Measurements from ENCODE around the gene ZFAND3. TPM values are rescaled to one million over a fixed set of nuclear protein-coding genes. Genes with fewer than 3 reads are reported as not detected.

The ZFAND3 gene
- total and polyA plus RNA-seq, 2 experiments from 2014 or later: 16.9 to 28.2 TPM

GRCh38 chr6:37946057-37946456 is 126.5 kb downstream of the ZFAND3 start:
- Histone ChIP-seq H2AFZ (no peak overlapping the region), H4K20me1 (replicated peaks; ENCODE audit: insufficient read depth) (peaks cover 23% of the 10 kb centered on the region), H3K4me2 (no peak overlapping the region; the same call in 1 of the 2 replicates), H3K36me3 (ENCODE audit: insufficient read depth) (no peaks in the 10 kb centered on the region), H3K9me2 (ENCODE audit: insufficient read depth) (no peaks in the 10 kb centered on the region), H3K27me3 (ENCODE audit: insufficient read depth) (no peaks in the 10 kb centered on the region), H3K4me1 (ENCODE audit: insufficient read depth) (peaks cover 9% of the 10 kb centered on the region; the same call in 1 of the 2 replicates), H3F3A (replicated peaks; ENCODE audit: low read depth) (no peaks in the 10 kb centered on the region), H3K27ac (ENCODE audit: low read depth) (no peak overlapping the region), H3K4me3 (no peak overlapping the region), H3K79me2 (replicated peaks; ENCODE audit: insufficient read depth) (peaks cover 92% of the 10 kb centered on the region)
- no peaks in the 10 kb centered on the region; the same call in 2 of the 3 replicates for H3K9me3 Mint-ChIP-seq
- no peaks in the 10 kb centered on the region; the same call in 2 of the 3 replicates for H3K36me3 Mint-ChIP-seq (ENCODE audit: low read depth)
- H3K4me1 Mint-ChIP-seq: peaks cover 4% of the 10 kb centered on the region; the same call in 2 of the 3 replicates
- TF ChIP-seq EZH2 (IDR thresholded peaks at IDR 0.05; ENCODE audit: low read depth, unreplicated experiment) (no peak), JUNB (IDR thresholded peaks at IDR 0.05; ENCODE audit: unreplicated experiment) (no peak), POLR2AphosphoS5 (IDR thresholded peaks at IDR 0.05; ENCODE audit: low read depth) (no peak), CTCF (conservative IDR thresholded peaks at IDR 0.05; ENCODE audit: low read depth in 2 of 2) (no peak)
- TF ChIP-seq, protein P1, sequence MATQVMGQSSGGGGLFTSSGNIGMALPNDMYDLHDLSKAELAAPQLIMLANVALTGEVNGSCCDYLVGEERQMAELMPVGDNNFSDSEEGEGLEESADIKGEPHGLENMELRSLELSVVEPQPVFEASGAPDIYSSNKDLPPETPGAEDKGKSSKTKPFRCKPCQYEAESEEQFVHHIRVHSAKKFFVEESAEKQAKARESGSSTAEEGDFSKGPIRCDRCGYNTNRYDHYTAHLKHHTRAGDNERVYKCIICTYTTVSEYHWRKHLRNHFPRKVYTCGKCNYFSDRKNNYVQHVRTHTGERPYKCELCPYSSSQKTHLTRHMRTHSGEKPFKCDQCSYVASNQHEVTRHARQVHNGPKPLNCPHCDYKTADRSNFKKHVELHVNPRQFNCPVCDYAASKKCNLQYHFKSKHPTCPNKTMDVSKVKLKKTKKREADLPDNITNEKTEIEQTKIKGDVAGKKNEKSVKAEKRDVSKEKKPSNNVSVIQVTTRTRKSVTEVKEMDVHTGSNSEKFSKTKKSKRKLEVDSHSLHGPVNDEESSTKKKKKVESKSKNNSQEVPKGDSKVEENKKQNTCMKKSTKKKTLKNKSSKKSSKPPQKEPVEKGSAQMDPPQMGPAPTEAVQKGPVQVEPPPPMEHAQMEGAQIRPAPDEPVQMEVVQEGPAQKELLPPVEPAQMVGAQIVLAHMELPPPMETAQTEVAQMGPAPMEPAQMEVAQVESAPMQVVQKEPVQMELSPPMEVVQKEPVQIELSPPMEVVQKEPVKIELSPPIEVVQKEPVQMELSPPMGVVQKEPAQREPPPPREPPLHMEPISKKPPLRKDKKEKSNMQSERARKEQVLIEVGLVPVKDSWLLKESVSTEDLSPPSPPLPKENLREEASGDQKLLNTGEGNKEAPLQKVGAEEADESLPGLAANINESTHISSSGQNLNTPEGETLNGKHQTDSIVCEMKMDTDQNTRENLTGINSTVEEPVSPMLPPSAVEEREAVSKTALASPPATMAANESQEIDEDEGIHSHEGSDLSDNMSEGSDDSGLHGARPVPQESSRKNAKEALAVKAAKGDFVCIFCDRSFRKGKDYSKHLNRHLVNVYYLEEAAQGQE (IDR thresholded peaks at IDR 0.05; ENCODE audit: unreplicated experiment): no peak
- H3K27me3 Mint-ChIP-seq (ENCODE audit: insufficient read depth, low read depth, poor library complexity): no peaks in the 10 kb centered on the region
- ATAC-seq (no peak), DNase-seq (ENCODE audit: low spot score) (no peak)
- no peak overlapping the region for H3K27ac Mint-ChIP-seq
- H3K4me3 Mint-ChIP-seq: no peak overlapping the region

GRCh38 chr6:37947468-37947867 is 127.9 kb downstream of the ZFAND3 start:
- no peak overlapping the region for H3K27ac Mint-ChIP-seq
- no peaks in the 10 kb centered on the region; the same call in 2 of the 3 replicates for H3K9me3 Mint-ChIP-seq
- peaks cover 18% of the 10 kb centered on the region; the same call in 1 of the 2 replicates for H4K20me1 ChIP-seq (replicated peaks; ENCODE audit: insufficient read depth)
- no peak overlapping the region for H3K4me3 Mint-ChIP-seq
- H3F3A ChIP-seq (replicated peaks; ENCODE audit: low read depth): no peaks in the 10 kb centered on the region
- no peaks in the 10 kb centered on the region; the same call in 2 of the 3 replicates for H3K36me3 Mint-ChIP-seq (ENCODE audit: low read depth)
- no peak overlapping the region for H3K4me3 ChIP-seq
- H3K36me3 ChIP-seq (ENCODE audit: insufficient read depth): no peaks in the 10 kb centered on the region
- no peak overlapping the region for H3K4me2 ChIP-seq
- peaks cover 9% of the 10 kb centered on the region; the same call in 1 of the 2 replicates for H3K4me1 ChIP-seq (ENCODE audit: insufficient read depth)
- no peaks in the 10 kb centered on the region for H3K27me3 Mint-ChIP-seq (ENCODE audit: insufficient read depth, low read depth, poor library complexity)
- no peaks in the 10 kb centered on the region for H3K9me2 ChIP-seq (ENCODE audit: insufficient read depth)
- H3K27me3 ChIP-seq (ENCODE audit: insufficient read depth): no peaks in the 10 kb centered on the region
- no peak overlapping the region for H3K27ac ChIP-seq (ENCODE audit: low read depth)
- no peak for ATAC-seq
- peaks cover 7% of the 10 kb centered on the region; the same call in 2 of the 3 replicates for H3K4me1 Mint-ChIP-seq
- DNase-seq (ENCODE audit: low spot score): no peak
- no peak overlapping the region for H2AFZ ChIP-seq
- H3K79me2 ChIP-seq (replicated peaks; ENCODE audit: insufficient read depth): peaks cover 93% of the 10 kb centered on the region
- no peak for TF ChIP-seq ETS1 (IDR thresholded peaks at IDR 0.05)
- TF ChIP-seq, protein P1 (IDR thresholded peaks at IDR 0.05; ENCODE audit: unreplicated experiment): no peak
- TF ChIP-seq NANOG (IDR thresholded peaks at IDR 0.05; ENCODE audit: borderline replicate concordance): no peak
- TF ChIP-seq ZNF114 (CRISPR knock-in tag; IDR thresholded peaks at IDR 0.05): no peak
- TF ChIP-seq ZNF331 (CRISPR knock-in tag; IDR thresholded peaks at IDR 0.05; ENCODE audit: low read depth): no peak
- TF ChIP-seq EZH2 (IDR thresholded peaks at IDR 0.05; ENCODE audit: low read depth, unreplicated experiment): no peak
- TF ChIP-seq CTCF (conservative IDR thresholded peaks at IDR 0.05; ENCODE audit: low read depth in 2 of 2): no peak
- TF ChIP-seq POLR2AphosphoS5 (IDR thresholded peaks at IDR 0.05; ENCODE audit: low read depth): no peak
- TF ChIP-seq CREB1 (CRISPR knock-in tag; IDR thresholded peaks at IDR 0.05; ENCODE audit: low read depth): no peak

Data from GM23338 (cell line).